Colon (tissue), 2 donors: ENCODE data around the gene HABP2.

Source experiments
- FAIRE-seq: peaks from 2 replicates; lab custom pipeline; 2012; peaks lifted over from hg19 to GRCh38; lab: Jason Lieb, UNC
- donor health status: control.
- donor health status: control.

The HABP2 gene

DNA sequence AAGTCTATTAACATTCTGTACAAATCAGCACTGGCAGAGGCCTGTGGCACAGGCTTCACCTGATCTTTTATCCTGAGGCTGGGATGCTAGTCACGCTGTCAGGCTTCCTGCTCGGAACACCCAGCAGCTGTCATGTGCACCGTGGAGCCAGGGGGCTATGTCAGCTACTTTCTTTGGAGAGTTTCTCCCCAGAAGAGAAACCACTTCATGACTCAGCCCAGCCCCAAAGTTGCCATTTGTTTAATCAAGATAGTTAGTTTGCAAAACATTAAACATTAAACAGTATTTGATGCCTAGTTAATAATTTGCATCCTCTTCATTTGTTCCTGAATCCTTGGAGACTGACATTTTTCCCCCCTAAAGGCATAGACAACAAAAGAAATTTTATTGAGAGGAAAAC lies at the start of gene HABP2:
Gene HABP2, plus strand, starts transcription at position 353 of the 400 bp plus-strand sequence. CDS start 69 bp downstream, outside the sequence.
- FAIRE-seq = no peak

DNA sequence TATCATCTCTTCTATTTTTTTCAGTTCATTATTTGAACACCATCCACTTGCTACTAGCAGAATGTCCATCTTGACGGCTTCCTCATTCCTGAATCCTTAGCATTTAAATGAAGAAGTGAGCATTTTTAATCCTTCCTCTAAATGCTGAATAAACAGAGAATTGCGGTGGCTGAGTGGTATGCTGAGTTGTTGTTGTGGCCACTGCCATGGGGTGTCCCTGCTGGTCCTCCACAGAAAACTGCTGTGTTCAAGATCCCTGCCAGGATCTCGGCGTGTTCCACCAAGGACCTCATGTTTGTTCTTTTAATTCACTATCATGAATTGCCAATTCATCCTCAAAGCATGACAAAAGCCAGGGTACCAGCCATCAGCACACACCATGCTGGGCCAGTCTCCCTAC lies 48.9 kb upstream of the HABP2 start:
- no peak for FAIRE-seq

DNA sequence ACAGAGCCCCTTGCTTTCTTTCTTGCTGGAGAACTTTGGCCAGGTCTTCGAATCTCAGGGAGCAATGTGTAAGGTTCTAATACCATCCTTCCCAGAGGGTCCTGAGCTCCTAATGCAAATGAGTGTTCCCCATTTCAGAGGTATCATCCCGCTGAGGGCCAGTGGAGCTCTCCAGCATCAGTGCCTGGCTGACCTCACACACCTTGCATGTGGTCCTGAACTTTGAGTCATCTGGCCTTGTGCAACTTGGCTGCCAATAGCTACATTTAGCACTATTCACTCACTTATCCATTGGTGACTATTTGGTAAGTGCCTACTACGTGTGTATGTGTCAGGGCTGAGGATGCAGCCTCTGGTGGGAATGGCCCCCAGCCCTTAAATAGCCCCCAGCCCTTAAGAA lies 48.4 kb upstream of the HABP2 start:
- FAIRE-seq = no peak

DNA sequence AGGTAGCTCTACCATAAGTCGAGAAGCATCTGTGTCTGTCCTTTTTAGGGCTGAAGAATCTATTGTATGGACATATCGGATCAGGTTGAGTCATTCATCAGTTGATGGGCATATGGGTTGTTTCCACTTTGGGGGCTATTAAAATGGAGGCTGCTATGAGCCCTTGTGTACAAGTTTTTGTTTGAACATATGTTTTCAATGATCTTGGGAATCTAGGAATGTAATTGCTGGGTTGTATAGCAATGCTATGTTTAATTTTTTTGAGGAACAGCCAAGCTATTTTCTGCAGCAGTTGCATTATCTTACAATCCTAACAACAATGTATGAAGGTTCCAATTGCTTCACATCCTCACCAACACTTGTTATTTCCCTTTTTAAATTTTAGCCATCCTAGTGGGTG lies 46.4 kb upstream of the HABP2 start:
- FAIRE-seq = no peak

DNA sequence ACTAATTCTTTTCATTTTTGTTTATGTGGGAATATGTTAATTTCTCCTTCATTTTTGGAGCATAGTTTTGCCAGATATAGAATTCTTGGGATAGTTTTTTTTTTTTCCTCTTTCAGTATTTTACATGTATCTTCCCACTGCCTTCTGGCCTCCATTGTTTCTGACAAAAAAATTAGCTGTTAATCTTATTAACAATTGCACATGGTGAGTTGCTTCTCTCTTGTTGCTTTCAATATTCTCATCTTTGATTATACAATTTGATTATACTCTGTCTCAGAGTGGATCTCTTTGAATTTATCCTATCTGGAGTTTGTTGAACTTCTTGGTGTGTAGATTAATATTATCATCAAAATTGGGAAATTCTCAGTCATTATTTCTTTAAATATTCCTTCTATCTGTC lies 41.4 kb upstream of the HABP2 start:
- no peak for FAIRE-seq

DNA sequence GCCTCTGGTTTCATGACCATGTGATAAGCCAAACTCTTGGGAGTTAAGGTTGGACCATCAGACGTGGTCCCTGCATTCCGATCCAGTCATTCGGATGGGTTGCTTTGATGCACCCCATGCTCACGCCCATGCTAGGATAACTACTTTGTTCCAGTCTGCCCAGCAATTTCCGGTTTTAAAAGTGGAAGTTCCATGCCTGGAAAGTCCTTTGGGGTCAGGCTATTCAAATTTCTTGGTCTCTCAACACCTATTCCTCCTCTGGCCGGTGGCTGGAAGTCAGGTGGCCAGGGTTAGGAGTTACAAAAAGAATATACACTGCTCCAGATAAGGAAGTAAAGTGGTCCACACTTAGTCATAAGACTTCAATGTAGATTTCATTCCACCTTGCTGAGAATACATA lies 37.7 kb upstream of the HABP2 start:
- FAIRE-seq = no peak

DNA sequence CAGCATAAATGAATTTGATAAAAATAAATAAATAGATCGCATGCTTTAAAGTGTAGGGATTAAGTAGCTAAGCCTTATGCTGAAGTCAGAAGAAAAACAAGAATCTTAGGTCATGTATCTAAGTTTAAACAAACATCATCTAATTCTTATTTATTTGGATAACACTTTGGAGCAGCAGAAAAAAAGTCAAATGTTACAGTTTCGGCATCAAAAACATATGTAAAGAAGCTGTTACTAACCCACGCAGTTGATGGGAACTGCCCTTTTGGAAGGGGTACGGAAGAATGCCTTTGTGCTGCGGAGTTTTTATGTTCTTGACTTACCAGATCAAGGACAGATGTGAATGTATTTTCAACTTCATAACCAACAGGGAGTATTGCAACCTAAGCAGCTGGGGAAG lies 37.3 kb upstream of the HABP2 start:
- FAIRE-seq = no peak

DNA sequence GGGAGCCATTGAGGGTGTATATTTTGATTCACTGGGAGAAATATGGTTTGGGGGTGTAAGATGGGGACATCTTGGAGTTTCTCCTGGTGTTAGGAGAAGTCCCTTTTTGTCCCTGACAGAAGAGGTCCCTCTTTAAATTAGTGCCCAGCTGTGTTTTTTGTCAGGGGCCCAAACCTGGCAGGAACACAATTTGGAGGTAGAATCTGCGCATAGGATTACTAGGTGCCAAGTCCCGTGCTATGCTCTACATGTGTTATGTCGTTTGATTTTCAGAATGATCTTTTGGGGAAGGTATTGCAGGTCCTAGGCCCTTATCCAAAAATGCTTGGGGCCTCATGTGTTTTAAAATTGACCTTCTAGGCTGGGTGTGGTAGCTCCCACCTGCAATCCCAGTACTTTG lies 36.8 kb upstream of the HABP2 start:
- FAIRE-seq = no peak

DNA sequence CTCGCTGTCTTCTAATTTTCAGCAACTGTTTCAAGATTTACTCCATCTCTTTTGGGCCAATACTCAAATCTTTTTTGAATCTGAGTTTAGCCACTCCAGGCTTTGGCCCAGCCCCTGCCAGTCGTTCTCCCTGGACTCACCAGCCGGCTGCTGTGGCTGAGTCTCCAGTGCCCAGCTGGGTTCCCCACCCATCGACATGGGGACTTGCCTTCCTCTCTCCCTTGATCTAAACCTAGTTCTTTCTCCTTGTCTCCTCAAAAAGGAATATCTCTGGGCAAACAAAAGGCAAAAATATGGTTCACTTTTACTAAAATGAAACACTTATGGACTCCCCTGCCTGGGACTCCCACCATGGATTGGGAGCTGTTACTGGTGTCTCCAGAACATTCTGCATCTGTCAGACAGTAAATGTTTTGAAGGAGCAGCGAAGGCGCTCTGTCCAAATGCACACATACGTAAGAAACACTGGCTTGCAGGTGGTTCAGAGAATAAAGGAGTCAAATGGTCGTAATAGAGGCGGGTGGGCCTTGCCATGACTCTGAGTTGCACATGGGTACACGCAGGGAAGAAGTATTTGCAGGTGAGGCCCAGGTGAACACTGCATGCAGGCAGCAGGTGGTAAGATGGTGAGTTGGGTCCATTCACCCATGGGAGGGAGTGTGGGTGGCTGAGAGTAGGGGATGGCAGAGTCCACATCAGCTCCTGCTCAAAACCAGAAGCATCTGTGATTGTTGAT lies 35.5 kb upstream of the HABP2 start:
- FAIRE-seq = no peak

DNA sequence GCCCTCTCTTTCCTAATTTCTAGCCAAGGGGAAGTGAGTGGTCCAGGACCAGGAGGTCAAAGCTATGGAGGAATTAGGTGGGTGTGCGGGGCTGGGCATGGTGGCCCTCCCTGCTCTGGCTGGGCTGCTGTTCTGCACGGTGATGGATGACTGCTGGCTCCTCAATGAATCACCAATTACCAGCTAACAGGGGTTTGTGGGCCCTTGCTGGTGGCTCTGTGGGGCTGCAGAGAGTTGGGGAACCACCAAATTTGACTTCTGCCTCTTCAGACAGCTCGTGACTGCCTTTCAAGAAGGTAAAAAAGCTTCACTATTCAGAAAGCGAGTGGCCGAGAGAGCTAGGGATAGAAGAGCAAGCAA lies 35.0 kb upstream of the HABP2 start:
- no peak for FAIRE-seq

DNA sequence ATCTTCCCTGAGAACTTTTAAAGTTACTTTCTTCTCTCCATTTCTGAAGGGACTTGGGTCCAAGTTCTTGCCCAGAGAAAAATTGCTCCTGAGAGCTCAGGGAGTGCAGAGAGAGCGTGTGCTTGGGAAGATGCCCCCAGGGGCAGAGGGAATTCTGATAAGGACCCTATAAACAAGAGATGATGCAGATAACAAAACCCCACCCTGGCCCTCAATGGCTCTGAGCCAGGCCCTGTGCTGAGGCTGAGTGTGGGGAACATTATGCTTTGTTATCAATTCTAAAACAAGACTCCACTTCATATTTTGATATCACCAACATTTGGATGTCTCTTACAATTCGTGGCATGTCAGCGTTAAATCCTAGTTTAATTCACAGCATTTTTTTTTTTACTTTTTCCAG lies 34.4 kb upstream of the HABP2 start:
- no peak for FAIRE-seq

DNA sequence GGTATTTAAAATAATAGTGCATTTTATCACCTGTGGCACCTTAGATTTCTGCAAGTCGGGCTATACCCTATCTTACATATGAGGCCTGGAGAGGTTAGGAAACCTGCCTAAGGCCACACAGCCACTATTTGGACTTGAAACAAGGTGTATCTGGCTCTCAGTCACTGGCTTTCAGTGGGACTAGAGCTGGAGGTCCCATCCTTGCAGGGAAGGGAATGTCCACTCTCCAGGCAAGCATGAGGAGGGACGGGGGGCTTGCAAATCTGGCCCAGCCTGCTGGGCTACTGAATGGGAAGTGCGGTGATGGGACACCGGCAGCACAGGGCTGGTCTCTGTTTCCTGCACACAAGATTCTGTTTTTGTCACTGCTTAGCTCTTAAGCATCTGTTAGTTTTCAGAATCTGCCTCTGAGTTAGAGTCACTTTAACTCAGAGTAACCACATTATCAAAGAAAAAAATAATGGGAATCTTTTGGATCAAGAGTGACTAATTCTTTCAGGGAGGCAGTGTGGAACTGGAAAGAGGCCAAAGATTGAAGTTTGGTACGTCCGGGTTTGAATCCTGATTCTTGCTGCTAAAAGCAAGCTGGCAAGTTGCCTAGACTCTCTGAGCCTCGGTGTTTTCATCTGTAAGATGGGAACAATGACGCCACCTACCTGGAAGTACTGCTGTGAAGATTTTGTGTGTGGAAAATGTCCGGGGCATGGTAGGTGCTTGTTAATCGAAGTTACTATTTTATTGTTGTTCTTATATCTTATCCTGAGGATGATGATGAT lies 33.8 kb upstream of the HABP2 start:
- FAIRE-seq = no peak

DNA sequence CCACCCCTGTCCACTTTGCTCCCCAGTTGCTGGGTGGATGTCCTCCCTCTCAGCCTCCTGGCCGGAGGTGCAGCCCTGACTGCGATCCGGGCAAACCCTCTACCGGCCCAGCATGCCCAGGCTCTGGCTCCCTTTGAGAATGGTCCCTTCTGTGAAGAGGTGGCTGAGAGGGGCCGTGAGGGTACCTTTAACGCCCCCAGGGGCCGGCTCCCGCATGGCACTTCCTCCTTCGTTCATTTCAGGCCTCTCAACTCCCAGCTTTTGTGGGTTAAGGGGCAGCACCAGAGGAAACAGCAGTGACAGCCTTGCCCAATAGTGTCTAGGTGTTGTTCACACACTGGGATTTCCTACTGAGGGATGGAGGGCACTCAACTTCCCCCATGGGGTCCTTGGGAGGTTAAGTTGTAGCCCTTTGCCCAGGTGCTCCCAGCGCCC lies 33.2 kb upstream of the HABP2 start:
- FAIRE-seq = no peak

DNA sequence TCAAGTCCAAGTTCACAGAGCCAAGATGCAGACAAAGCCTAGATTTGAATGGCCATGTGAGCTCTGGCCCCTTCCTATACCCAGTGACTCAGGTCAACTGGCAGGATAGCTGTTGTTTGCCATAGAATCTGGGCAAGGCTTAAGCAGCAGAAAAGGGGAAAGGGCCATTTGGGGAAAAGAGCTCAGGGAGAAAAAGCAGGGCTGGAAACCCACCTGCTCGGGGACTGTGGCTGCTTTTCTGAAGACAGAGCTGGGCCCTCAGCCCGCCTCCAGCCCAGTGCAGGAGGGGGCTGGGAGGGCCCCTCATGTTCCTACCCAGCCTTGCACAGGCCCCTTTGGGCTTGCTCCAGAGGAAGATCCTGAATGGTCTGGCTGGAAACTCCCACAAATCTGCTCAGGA lies 32.6 kb upstream of the HABP2 start:
- no peak for FAIRE-seq

DNA sequence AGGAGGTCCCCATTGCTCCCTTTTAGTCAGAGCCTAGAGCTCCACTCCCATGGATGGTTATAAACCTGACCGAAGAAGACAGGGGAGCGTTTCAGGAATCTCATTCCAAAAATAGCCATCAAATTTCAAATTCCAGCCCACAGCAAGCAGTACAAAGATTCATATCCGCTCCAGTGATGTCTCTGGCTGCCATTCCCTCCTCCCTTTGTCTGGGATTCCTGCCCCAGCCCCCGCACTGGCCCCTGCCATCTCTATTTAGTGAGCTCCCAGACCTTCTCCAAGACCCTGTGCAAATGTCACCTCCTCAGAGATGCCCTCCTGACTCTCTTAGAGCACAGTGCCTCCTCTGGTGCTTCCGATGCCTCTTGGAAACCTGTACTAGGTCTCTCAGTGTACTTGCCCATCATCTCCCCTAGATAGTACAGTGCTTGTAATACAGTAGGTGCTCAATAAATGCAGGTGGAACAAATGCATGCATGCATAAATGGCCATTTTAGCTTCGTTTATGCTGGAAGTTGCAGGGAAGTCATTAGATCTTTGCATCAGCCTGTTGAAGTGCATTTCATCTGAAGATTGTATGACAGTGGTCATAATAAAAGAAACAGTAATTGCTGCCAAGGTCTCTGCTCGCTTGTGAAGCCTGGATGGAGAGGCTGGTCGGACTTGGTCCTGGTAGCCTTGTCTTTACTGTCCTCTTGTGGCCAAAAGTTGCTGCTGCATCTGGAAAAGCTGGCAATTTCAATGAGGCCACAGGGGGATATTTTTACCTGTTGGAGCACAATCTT lies 32.0 kb upstream of the HABP2 start:
- no peak for FAIRE-seq

DNA sequence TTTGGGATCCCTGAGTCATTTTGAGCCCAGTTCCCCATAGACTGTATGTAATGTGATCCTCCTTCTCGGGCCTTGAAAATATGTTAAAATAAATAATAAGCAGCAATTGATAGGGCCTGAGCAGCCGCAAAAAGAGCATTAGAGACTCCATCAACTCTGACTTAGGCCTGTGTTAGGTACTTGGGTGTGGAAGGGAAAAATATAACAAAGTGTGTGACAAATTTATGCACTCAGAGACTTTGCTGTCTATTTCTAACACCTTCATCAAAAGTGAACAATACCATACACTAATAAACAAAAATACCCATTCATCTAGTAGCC lies 31.4 kb upstream of the HABP2 start:
- no peak for FAIRE-seq

DNA sequence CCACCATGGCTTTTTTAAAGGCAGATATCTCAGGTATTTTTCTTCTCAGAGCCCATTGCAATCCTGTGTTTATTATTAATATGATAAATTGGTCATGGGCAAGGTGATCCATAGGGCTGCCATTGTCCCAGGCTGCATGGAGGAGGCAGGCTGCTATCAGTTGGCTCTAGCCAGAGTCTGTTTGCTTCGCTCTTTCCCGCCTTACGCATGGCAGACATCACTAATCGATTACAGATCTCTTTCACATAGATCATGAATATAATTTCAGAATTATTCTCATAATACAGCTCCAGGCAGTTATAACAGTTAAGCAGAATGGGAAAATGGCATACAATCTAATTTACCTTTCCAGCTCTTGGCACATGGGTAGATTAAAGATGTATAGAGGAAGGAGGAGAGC lies 30.4 kb upstream of the HABP2 start:
- FAIRE-seq = no peak

DNA sequence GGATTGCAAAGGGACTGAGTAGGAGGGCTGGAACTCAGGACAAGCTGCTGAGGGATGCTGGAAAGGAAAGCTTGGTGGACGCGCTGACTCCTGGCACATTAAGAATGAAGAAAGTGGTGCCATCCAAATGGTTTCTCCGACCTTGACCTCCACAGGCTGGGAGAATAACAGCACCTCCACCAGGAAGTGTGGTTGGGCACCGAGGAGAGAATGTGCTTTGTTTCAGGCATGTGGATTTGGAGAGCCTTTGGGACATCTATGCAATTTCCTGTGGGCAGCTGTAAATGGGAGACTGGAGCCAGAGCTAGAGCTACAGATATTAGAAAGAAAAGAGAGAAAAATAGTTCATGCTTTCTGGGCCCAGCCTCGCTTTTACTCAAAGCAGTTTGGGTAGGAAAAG lies 29.8 kb upstream of the HABP2 start:
- no peak for FAIRE-seq

DNA sequence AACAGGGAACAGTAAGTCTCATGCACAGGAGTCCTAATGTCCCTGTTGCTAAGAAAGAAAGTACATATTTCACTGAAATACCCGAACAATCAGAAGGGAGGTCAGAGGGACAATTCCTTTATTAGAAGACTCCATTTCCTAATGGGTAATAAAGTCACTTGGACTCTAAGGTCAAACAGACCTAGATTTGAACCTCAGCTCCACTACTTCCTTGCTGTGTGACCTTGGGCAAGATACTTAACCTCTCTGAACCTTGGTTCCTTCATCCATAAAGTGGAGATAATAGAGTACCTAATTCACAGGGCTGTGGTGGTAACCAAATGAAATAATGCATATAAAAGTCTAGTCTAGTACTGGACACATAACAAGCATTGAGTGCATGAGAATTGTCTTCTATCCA lies 29.2 kb upstream of the HABP2 start:
- FAIRE-seq = no peak

DNA sequence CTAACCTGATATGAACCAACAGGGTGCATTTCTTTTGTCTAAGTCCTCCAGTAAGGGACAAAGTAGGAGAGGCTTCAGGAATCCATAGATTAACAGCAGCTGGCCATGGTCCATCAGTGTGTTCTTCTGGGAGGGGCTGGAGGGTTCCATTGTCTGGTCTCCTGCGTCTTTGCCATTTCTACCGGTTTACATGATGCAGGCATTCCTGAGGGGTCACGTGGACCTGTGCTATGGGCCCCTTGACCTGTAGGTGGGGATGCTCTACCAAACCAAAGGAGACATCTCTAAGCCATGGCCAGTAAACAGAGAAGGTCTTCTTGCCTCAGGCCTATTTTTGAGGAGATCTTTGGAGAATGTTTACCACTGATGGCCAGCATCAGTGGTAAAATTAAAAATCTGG lies 28.7 kb upstream of the HABP2 start:
- FAIRE-seq = no peak

DNA sequence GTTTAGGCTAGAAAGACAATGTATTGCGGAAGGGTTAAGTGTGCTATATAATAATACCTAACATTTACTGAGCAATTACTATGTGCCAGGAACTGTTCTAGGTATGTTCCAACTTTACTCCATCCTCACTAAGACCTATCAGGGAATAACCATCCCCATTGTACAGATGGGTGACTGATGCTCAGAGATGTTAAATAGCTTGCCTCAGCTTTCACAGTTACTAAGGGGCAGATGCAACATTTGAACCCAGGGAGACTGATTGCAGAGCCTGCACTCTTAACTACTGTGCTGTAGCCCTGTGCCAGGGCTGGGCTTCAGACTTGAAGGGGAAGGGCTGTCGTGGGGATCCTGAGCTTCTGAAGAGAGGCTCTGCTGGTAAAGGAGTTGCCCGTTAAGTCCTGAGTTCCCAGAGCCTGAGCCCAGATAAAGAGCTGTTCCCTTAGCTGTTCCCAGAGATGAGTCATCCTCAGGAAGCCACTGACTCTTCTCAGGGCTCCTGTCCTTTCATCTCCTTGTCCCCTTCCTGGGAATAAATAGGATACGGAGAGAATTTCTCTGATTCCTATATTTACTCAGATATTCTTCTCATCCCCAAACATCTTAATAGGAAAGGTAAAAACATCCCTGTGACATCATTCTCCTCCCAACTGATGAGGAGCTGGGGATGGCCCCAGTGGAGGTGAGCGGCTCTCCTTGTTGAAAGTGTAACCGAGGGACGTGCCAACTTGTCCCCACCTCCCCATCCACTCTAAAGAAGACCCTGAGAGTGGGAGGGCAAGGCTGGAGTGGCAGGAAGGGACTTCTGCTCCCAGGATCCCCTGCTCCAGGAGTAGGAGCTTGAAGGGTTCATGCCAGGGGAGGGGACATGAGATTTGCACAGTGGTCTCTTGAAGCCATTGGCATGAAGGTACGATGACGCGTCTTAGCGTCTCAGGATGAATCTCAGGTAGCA lies 28.0 kb upstream of the HABP2 start:
- no peak for FAIRE-seq

DNA sequence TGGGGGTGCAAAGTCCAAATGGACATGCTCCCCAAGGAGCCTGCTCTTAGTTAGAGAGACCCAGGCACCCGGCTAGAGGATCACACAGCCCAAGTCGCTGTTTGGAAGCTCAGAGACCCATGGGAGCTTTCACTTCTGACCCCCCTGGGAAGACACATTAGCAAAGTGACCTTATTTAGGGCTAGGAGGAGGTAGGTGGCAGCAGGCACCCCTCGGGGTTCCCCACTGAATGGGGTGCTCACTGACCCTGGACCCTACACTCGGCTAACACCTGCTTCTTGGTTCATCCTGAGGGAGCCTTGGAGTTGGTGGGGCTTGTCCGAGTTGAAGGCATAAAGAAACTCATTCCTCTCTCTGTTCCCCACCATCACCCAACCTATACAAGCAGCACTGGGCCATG lies 27.1 kb upstream of the HABP2 start:
- FAIRE-seq = no peak
